NCI-H1105 treated with DMSO at 0.1 percent for 48 hours (cell line): ENCODE data around the gene WDR12.
A peak's percentile ranks its signal among the peaks of the same experiment; 100 is the strongest.
"Not testable (repeated sequence)": the region's sequence is repeated elsewhere in the genome, so short reads cannot be mapped to it uniquely, and the experiment has no call there.

Experiments
- DNase-seq: peaks from one replicate; lab custom pipeline; 2025; lab: John Stamatoyannopoulos, UW

WDR12 gene

GRCh38 chr2:202911512-202912341 lies at the start of gene WDR12, which contains the start of gene CARF:
Gene WDR12 (minus strand): TSS chr2:202911673. CDS start chr2:202911476, 197 bp downstream.
Gene CARF (plus strand): TSS chr2:202912275. CDS start chr2:202941903, 29,628 bp downstream.
- DNase-seq, result peak; percentile 89

GRCh38 chr2:202960524-202960923 lies 49.1 kb upstream of the WDR12 start:
- DNase-seq, result no peak

GRCh38 chr2:202950592-202950991 lies 39.1 kb upstream of the WDR12 start:
- no peak for DNase-seq

GRCh38 chr2:202949333-202949732 lies 37.9 kb upstream of the WDR12 start:
- DNase-seq, result not testable (repeated sequence)

GRCh38 chr2:202945497-202945896 lies 34.0 kb upstream of the WDR12 start:
- no peak for DNase-seq

- no peak for DNase-seq
Measured at GRCh38 chr2:202944816-202945215, 33.3 kb upstream of the WDR12 start.

GRCh38 chr2:202944408-202944807 lies 32.9 kb upstream of the WDR12 start:
- DNase-seq, result no peak

GRCh38 chr2:202941771-202942170 lies 30.3 kb upstream of the WDR12 start:
- DNase-seq, result no peak

GRCh38 chr2:202938960-202939359 lies 27.5 kb upstream of the WDR12 start:
- DNase-seq, result no peak

GRCh38 chr2:202934456-202934855 lies 23.0 kb upstream of the WDR12 start:
- DNase-seq, result no peak

- DNase-seq, result no peak
Measured at GRCh38 chr2:202933958-202934357, 22.5 kb upstream of the WDR12 start.

- no peak for DNase-seq
Measured at GRCh38 chr2:202933139-202933510, 21.7 kb upstream of the WDR12 start.

- DNase-seq, result no peak
Measured at GRCh38 chr2:202932425-202933138, 21.1 kb upstream of the WDR12 start.

GRCh38 chr2:202918860-202919259 lies 7.4 kb upstream of the WDR12 start:
- DNase-seq, result no peak

GRCh38 chr2:202912342-202913201 lies 1.1 kb upstream of the WDR12 start:
- not testable (repeated sequence) for DNase-seq

- DNase-seq, result no peak
Measured at GRCh38 chr2:202911203-202911511, 316 bp downstream of the WDR12 start.

GRCh38 chr2:202910698-202911097 lies 775 bp downstream of the WDR12 start:
- no peak for DNase-seq

- not testable (repeated sequence) for DNase-seq
Measured at GRCh38 chr2:202910250-202910649, 1.2 kb downstream of the WDR12 start.

GRCh38 chr2:202909394-202910192 lies 1.9 kb downstream of the WDR12 start:
- no peak for DNase-seq

GRCh38 chr2:202908186-202908585 lies 3.3 kb downstream of the WDR12 start:
- no peak for DNase-seq

GRCh38 chr2:202905507-202905906 lies 6.0 kb downstream of the WDR12 start:
- not testable (repeated sequence) for DNase-seq

GRCh38 chr2:202885190-202885589 lies 26.3 kb downstream of the WDR12 start:
- DNase-seq, result no peak
